GM12878 (cell line): ENCODE data around the gene DNAJC28. TPM values are rescaled to one million over a fixed set of nuclear protein-coding genes. Genes with fewer than 3 reads are reported as not detected.
"Not testable (repeated sequence)": the region's sequence is repeated elsewhere in the genome, so short reads cannot be mapped to it uniquely, and the experiment has no call there.

Experiments used
- ATAC-seq: fragments of 200-7000 bp; cut with Tn5 transposase; 3 replicates; pipeline ENCODE4 v1.9.1; 2020; ENCODE audit warnings: mild to moderate bottlenecking, moderate library complexity
- BruUV-seq: library from RNA; stranded (reverse); fragments of 400-500 nt; replicated peaks from 2 replicates; lab custom pipeline; 2021; lab: Mats Ljungman, UMichigan
- CTCF ChIA-PET: fragments of 300-600 bp; sonication (Branson Sonifier 250); formaldehyde crosslinking; extraction: SDS; loops from one replicate; lab custom pipeline; 2021; ENCODE audit warnings: inconsistent platforms; lab: Yijun Ruan, JAX
- POLR2A ChIA-PET: fragments of 350-600 bp; formaldehyde crosslinking; extraction: SDS; loops from one replicate; lab custom pipeline; 2021; ENCODE audit warnings: inconsistent platforms; lab: Charles Lee
- RAD21 ChIA-PET: fragments of 300-600 bp; sonication (Branson Sonifier 250); formaldehyde crosslinking; loops from one replicate; lab custom pipeline; 2023; ENCODE audit warnings: antibody characterized with exemption; ENCODE audit not compliant: unreplicated experiment; lab: Charles Lee
- SMC1A ChIA-PET: fragments of 300-600 bp; sonication (Branson Sonifier 250); formaldehyde crosslinking; loops from one replicate; lab custom pipeline; 2023; ENCODE audit not compliant: unreplicated experiment, uncharacterized antibody; lab: Charles Lee
- DNase-seq: peaks from one replicate; pipeline ENCODE4 v3.0.0-alpha.2; 2011; ENCODE audit warnings: low read depth, low spot score
- FAIRE-seq: peaks from 3 replicates; lab custom pipeline; 2011; peaks lifted over from hg19 to GRCh38; lab: Jason Lieb, UNC
- H2AFZ ChIP-seq: 2 replicates; pipeline ENCODE4 v1.6.0; 2011; ENCODE audit warnings: low read depth, low read length, control low read depth; ENCODE audit not compliant: control insufficient read depth
- H3K27ac ChIP-seq: 2 replicates; pipeline ENCODE4 v1.5.1; 2011; ENCODE audit warnings: control low read depth; ENCODE audit not compliant: control insufficient read depth, insufficient read depth
- H3K27me3 ChIP-seq, 2 experiments: replicated peaks in 1 of 2; 2 replicates each; pipeline versions ENCODE4 v1.6.0 to v1.6.1; 2011; ENCODE audit warnings: low read length in 1 of 2; ENCODE audit not compliant: control insufficient read depth in 2 of 2, insufficient read depth in 2 of 2
- H3K36me3 ChIP-seq, 2 experiments: 2 replicates each; pipeline ENCODE4 v1.5.1; 2011; ENCODE audit warnings: low read length in 1 of 2; ENCODE audit not compliant: control insufficient read depth in 2 of 2, insufficient read depth in 2 of 2
- H3K4me1 ChIP-seq: 2 replicates; pipeline ENCODE4 v1.6.1; 2011; ENCODE audit warnings: mild to moderate bottlenecking, low read length, moderate library complexity, mixed read lengths; ENCODE audit not compliant: control insufficient read depth, insufficient read depth
- H3K4me2 ChIP-seq: 2 replicates; pipeline ENCODE4 v1.6.0; 2011; ENCODE audit warnings: control low read depth; ENCODE audit not compliant: control insufficient read depth, insufficient read depth
- H3K4me3 ChIP-seq: fragments of 200-600 bp; sonication (generic); 2 replicates; pipeline ENCODE4 v1.5.1; 2016
- H3K79me2 ChIP-seq: 2 replicates; pipeline ENCODE4 v1.6.0; 2011; ENCODE audit warnings: low read length; ENCODE audit not compliant: control insufficient read depth, insufficient read depth
- H3K9ac ChIP-seq: 2 replicates; pipeline ENCODE4 v1.8.0; 2011; ENCODE audit warnings: low read length, control low read depth, mixed read lengths; ENCODE audit not compliant: control insufficient read depth, insufficient read depth
- H3K9me3 ChIP-seq: replicated peaks from 3 replicates; pipeline ENCODE4 v1.5.1; 2011; ENCODE audit warnings: mild to moderate bottlenecking, low read length; ENCODE audit not compliant: control insufficient read depth, insufficient read depth
- H4K20me1 ChIP-seq: 2 replicates; pipeline ENCODE4 v1.6.0; 2011; ENCODE audit not compliant: control insufficient read depth, insufficient read depth
- DPF2 ChIP-seq: fragments of 450-650 bp; IDR thresholded peaks from 2 replicates; pipeline ENCODE4 v1.6.1; 2017; ENCODE audit warnings: mild to moderate bottlenecking
- IRF4 ChIP-seq: IDR thresholded peaks from 2 replicates; pipeline ENCODE4 v1.6.1; 2011; ENCODE audit warnings: low read depth, low read length
- RUNX3 ChIP-seq: IDR thresholded peaks from 2 replicates; pipeline ENCODE4 v1.6.1; 2012; ENCODE audit warnings: low read length, inconsistent platforms
- SMARCA5 ChIP-seq: fragments of 450-650 bp; IDR thresholded peaks from 2 replicates; pipeline ENCODE4 v1.6.1; 2017; ENCODE audit warnings: mild to moderate bottlenecking
- SP1 ChIP-seq: IDR thresholded peaks from one replicate; pipeline ENCODE4 v1.6.1; 2011; ENCODE audit warnings: low read depth, low read length
- SREBF2 ChIP-seq: IDR thresholded peaks from 2 replicates; pipeline ENCODE4 v1.6.1; 2012; ENCODE audit warnings: mild to moderate bottlenecking, low read length
- WGBS: methylation state at CpG from one replicate; pipeline ENCODE4 v1.1.6; 2016; ENCODE audit warnings: low lambda C conversion rate; ENCODE audit not compliant: insufficient replicate concordance, insufficient coverage; ENCODE audit errors: missing lambda C conversion rate; 5-methylcytosine and 5-hydroxymethylcytosine counted together
- in situ Hi-C: fragments of 300-500 bp; cut with MboI; formaldehyde crosslinking; loops from 9 replicates; pipeline ENCODE4 v1.14.3; 2018; ENCODE audit warnings: mixed read lengths
- intact Hi-C: fragments of 100-400 bp; cut with micrococcal nuclease; formaldehyde crosslinking; loops from one replicate; pipeline ENCODE4 v1.14.2; 2022; ENCODE audit not compliant: unreplicated experiment
- polyA plus RNA-seq, 11 experiments: library from polyadenylated mRNA; depleted of rRNA in 4 of 11; unstranded in 6 of 11; stranded (reverse) in 5 of 11; fragments of >200 nt; fragmentation: Nextera tagmentation in 4 of 11; fragmentation: Illumina TruSeq in 1 of 11; extraction: Ambion mirVana in 4 of 11; extraction: Trizol in 1 of 11; gene quantifications; 1 replicate in 1 of 11; 2 replicates in 10 of 11; pipeline versions ENCODE4 v1.2.1 to v1.2.3, GENCODE V29; 2011 to 2016; ENCODE audit warnings: inconsistent platforms in 2 of 11, missing spikeins in 2 of 11, low read depth in 1 of 11
- total RNA-seq, 4 experiments: library from RNA; depleted of rRNA in 3 of 4; stranded (reverse); fragments of >200 nt in 3 of 4; fragmentation: Illumina TruSeq in 1 of 4; extraction: Trizol in 1 of 4; gene quantifications; 2 replicates each; pipeline versions ENCODE4 v1.2.1 to v1.2.3, GENCODE V29; 2013 to 2021
- TF ChIP-seq, protein P1 (sequence below): IDR thresholded peaks from 2 replicates; pipeline ENCODE4 v1.6.1; 2012; ENCODE audit warnings: low read depth, low read length, improper control_type of control experiment

The DNAJC28 gene
- total and polyA plus RNA-seq, 10 of the 15 experiments (the other 5 are each of a cell fraction or from before 2014, with no cell fraction given): 0.26 to 0.77 (median 0.54) TPM

GRCh38 chr21:33451634-33452071 lies 39.9 kb downstream of the DNAJC28 start:
- ATAC-seq: no peak
- WGBS: 93% methylated on average over 1 of the region's 1 CpG

DNA sequence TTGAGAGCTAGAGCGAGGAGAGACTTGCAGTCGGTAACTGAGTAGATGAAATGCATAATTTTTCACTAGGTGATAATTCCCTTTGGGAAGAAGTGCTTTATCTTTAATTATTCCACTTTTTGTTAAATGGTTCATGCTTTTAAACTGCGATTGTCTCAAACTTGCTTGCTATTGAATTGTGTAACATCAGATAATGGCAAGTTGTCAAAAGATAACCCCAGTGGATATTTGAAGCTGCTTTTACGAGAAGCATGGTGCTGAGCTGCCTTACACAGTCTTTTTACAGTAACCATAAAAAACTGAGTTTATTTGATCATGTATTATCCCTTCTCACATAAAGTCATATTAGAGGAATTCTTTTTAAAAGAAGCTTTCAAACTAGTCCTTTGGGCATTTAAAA lies 41.9 kb downstream of the DNAJC28 start:
- TSS peak; percentile 74 for BruUV-seq

More at GRCh38 chr21:33451634-33452071, 39.9 kb downstream of the DNAJC28 start:
- no peak overlapping the region for H3K4me3 ChIP-seq
- no peak overlapping the region for H3K27ac ChIP-seq
- H2AFZ ChIP-seq: no peak overlapping the region
- BruUV-seq: no TSS peak
- ChIA-PET SMC1A (interaction anchor here (1.4 to 2.1 kb wide), 2 partner anchors 9 to 254 kb away, joined by 3 to 7 read pairs; no protein-coding TSS in a partner anchor), POLR2A (interaction anchor here (1.0 kb wide), 1 partner anchor 90 kb away, joined by 3 read pairs; no protein-coding TSS in a partner anchor), RAD21 (no interaction called here), CTCF (interaction anchor here (0.5 to 12.7 kb wide), 4 partner anchors 10 to 251 kb away, joined by 3 to 319 read pairs (median 6); no protein-coding TSS in a partner anchor)
- H3K36me3 ChIP-seq: peaks cover 0 to 7% of the 10 kb centered on the region in 2 experiments; a peak in 2 of 4 replicates
- no peaks in the 10 kb centered on the region for H3K79me2 ChIP-seq
- no peaks in the 10 kb centered on the region for H3K4me1 ChIP-seq
- H3K9me3 ChIP-seq: no peaks in the 10 kb centered on the region
- TF ChIP-seq, protein P1, sequence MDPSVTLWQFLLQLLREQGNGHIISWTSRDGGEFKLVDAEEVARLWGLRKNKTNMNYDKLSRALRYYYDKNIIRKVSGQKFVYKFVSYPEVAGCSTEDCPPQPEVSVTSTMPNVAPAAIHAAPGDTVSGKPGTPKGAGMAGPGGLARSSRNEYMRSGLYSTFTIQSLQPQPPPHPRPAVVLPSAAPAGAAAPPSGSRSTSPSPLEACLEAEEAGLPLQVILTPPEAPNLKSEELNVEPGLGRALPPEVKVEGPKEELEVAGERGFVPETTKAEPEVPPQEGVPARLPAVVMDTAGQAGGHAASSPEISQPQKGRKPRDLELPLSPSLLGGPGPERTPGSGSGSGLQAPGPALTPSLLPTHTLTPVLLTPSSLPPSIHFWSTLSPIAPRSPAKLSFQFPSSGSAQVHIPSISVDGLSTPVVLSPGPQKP: no peak
- TF ChIP-seq SMARCA5: no peak
- no peak for TF ChIP-seq SREBF2
- no peak for TF ChIP-seq RUNX3
- TF ChIP-seq DPF2: no peak
- no peak for DNase-seq
- no peak for FAIRE-seq
- no peaks in the 10 kb centered on the region for H3K27me3 ChIP-seq
- H4K20me1 ChIP-seq: no peaks in the 10 kb centered on the region
- no peak overlapping the region for H3K9ac ChIP-seq
- in situ Hi-C loops: no loop called here
- intact Hi-C loops: no loop called here
- H3K4me2 ChIP-seq: no peak overlapping the region

GRCh38 chr21:33446620-33447019 lies 44.9 kb downstream of the DNAJC28 start:
- BruUV-seq, H3K36me3 ChIP-seq, H3K9me3 ChIP-seq, ATAC-seq, H3K27me3 ChIP-seq, FAIRE-seq, H2AFZ ChIP-seq, H3K4me2 ChIP-seq, DNase-seq, H4K20me1 ChIP-seq, H3K4me3 ChIP-seq, H3K9ac ChIP-seq, H3K79me2 ChIP-seq, H3K27ac ChIP-seq: not testable (repeated sequence)
- ChIA-PET CTCF (interaction anchor here (1.0 to 12.7 kb wide), 10 partner anchors 9 to 500 kb away, joined by 4 to 319 read pairs (median 6); no protein-coding TSS in a partner anchor), SMC1A (interaction anchor here (0.7 to 9.6 kb wide), 11 partner anchors 11 to 249 kb away, joined by 3 to 133 read pairs (median 5); no protein-coding TSS in a partner anchor), POLR2A (interaction anchor here (0.6 kb wide), 3 partner anchors 10 to 675 kb away, joined by 3 to 6 read pairs (median 3); partner anchors contain the start of gene PAXBP1), RAD21 (interaction anchor here (0.6 to 8.5 kb wide), 9 partner anchors 12 to 250 kb away, joined by 3 to 148 read pairs (median 15); partner anchors contain the start of gene TMEM50B)
- peaks cover 10% of the 10 kb centered on the region for H3K4me1 ChIP-seq
- WGBS: 97% methylated on average over 6 of the region's 6 CpGs
- intact Hi-C loops (loop anchor here (5.0 to 10.0 kb wide), 4 partner anchors 314 to 612 kb away; no protein-coding TSS in a partner anchor), in situ Hi-C loops (loop anchor here (10.0 kb wide), 1 partner anchor 512 kb away; no protein-coding TSS in a partner anchor)

More for the DNA sequence above, 41.9 kb downstream of the DNAJC28 start:
- H3K9me3 ChIP-seq: no peaks in the 10 kb centered on the region
- H3K79me2 ChIP-seq: no peaks in the 10 kb centered on the region
- FAIRE-seq (no peak), ATAC-seq (no peak), DNase-seq (no peak)
- no peak overlapping the region for H3K4me2 ChIP-seq
- intact Hi-C loops (loop anchor here (5.0 to 10.0 kb wide), 4 partner anchors 317 to 615 kb away; no protein-coding TSS in a partner anchor), in situ Hi-C loops (loop anchor here (10.0 kb wide), 1 partner anchor 515 kb away; no protein-coding TSS in a partner anchor)
- no peak overlapping the region for H2AFZ ChIP-seq
- peaks cover 0 to 4% of the 10 kb centered on the region in 2 experiments; a peak in 2 of 4 replicates for H3K36me3 ChIP-seq
- CTCF ChIA-PET: interaction anchor here (0.9 to 12.7 kb wide), 7 partner anchors 12 to 249 kb away, joined by 3 to 319 read pairs (median 4); no protein-coding TSS in a partner anchor
- H3K9ac ChIP-seq: no peak overlapping the region
- no peaks in the 10 kb centered on the region for H4K20me1 ChIP-seq
- SMC1A ChIA-PET: interaction anchor here (1.0 to 2.8 kb wide), 5 partner anchors 13 to 252 kb away, joined by 3 to 11 read pairs (median 4); no protein-coding TSS in a partner anchor
- H3K4me3 ChIP-seq: no peak overlapping the region
- H3K27ac ChIP-seq: no peak overlapping the region
- H3K27me3 ChIP-seq: no peaks in the 10 kb centered on the region
- RAD21 ChIA-PET: interaction anchor here (1.0 to 1.1 kb wide), 2 partner anchors 88 to 156 kb away, joined by 3 read pairs; no protein-coding TSS in a partner anchor
- TF ChIP-seq IRF4: no peak
- no peak for TF ChIP-seq SP1
- no peaks in the 10 kb centered on the region for H3K4me1 ChIP-seq
- POLR2A ChIA-PET: interaction anchor here (0.9 kb wide), 1 partner anchor 44 kb away, joined by 6 read pairs; no protein-coding TSS in a partner anchor
- 96% methylated on average over 4 of the region's 4 CpGs for WGBS
